ENCODE measurements around the gene SYNDIG1L. TPM values are rescaled to one million over a fixed set of nuclear protein-coding genes. Genes with fewer than 3 reads are reported as not detected.

The SYNDIG1L gene
- total and polyA plus RNA-seq, 2 of the 4 experiments (the other 2 are of a cell fraction), result not detected

- H4K91ac ChIP-seq (ENCODE audit: insufficient read depth, low read depth, low read length), result no peak overlapping the region
- no peaks in the 10 kb centered on the region for H3K79me1 ChIP-seq (ENCODE audit: low read depth in 1 of 2, low read length in 2 of 2)
- no peak overlapping the region for H2BK15ac ChIP-seq (ENCODE audit: low read depth, low read length)
- no peaks in the 10 kb centered on the region for H3K36me3 ChIP-seq (ENCODE audit: control insufficient read depth, insufficient read depth, low read length)
- H3K4ac ChIP-seq (ENCODE audit: low read depth, low read length), result no peak overlapping the region
- CTCF ChIA-PET, result no interaction called here
- 60% methylated on average over 1 of the region's 7 CpGs; no CpG with 5 or more reads in 1 of the 2 experiments for WGBS, 2 experiments (ENCODE audit: extremely low coverage in 2 of 2, insufficient read length in 1 of 2)
- H3K9me3 ChIP-seq (ENCODE audit: control insufficient read depth, insufficient read depth, low read length), result no peaks in the 10 kb centered on the region
- intact Hi-C loops (cut with micrococcal nuclease), result no loop called here
- H3K4me2 ChIP-seq (ENCODE audit: low read depth, low read length), result no peak overlapping the region
- H4K20me1 ChIP-seq (ENCODE audit: insufficient read depth, low read length), result no peaks in the 10 kb centered on the region; the same call in 1 of the 2 replicates
- ATAC-seq (ENCODE audit: low read depth) (no peak), DNase-seq (no peak)
- POLR2A ChIA-PET (ENCODE audit: unreplicated experiment), result interaction anchor here (0.7 kb wide), 1 partner anchor 9 kb away, joined by 13 read pairs; no protein-coding TSS in a partner anchor
- no peak overlapping the region for H3K4me3 ChIP-seq (ENCODE audit: insufficient read depth, low read depth, low read length)
- no peaks in the 10 kb centered on the region for H3K9me1 ChIP-seq (ENCODE audit: insufficient read depth, low read length)
- dilution Hi-C loops (cut with HindIII; ENCODE audit: low sequenced_read_pairs, unreplicated experiment), result no loop called here
- in situ Hi-C loops (cut with MboI; ENCODE audit: low sequenced_read_pairs), result no loop called here
- no peaks in the 10 kb centered on the region for H3K4me1 ChIP-seq (ENCODE audit: control insufficient read depth, insufficient read depth, low read length)
- H3K56ac ChIP-seq (ENCODE audit: extremely low read depth, insufficient read depth, low read length), result no peak overlapping the region
- H4K5ac ChIP-seq (ENCODE audit: low read depth, low read length), result no peak overlapping the region
- no peak overlapping the region for H2AFZ ChIP-seq (replicated peaks; ENCODE audit: low read length, poor library complexity)
- H2AK5ac ChIP-seq (ENCODE audit: low read depth, low read length), result no peak overlapping the region
- H4K8ac ChIP-seq (ENCODE audit: low read depth in 2 of 2, low read length in 2 of 2), result no peak overlapping the region
- no peak overlapping the region for H3K14ac ChIP-seq (replicated peaks; ENCODE audit: low read depth, low read length)
- H2AK9ac ChIP-seq (replicated peaks; ENCODE audit: low read depth, low read length, poor library complexity), result no peak overlapping the region
- H3K18ac ChIP-seq (ENCODE audit: low read depth, low read length), result no peak overlapping the region
- BruUV-seq (replicated peaks), result no TSS peak
- peaks cover 44% of the 10 kb centered on the region for H3K27me3 ChIP-seq (ENCODE audit: control insufficient read depth, insufficient read depth, low read length)
- no peak overlapping the region for H3K27ac ChIP-seq (ENCODE audit: insufficient read depth, low read length)
- no peak overlapping the region for H3K9ac ChIP-seq (ENCODE audit: low read depth, low read length)
- H3K23ac ChIP-seq (ENCODE audit: low read depth, low read length), result no peak overlapping the region
- H2BK20ac ChIP-seq (ENCODE audit: low read depth, low read length), result no peak overlapping the region
- no peak overlapping the region for H2BK5ac ChIP-seq (ENCODE audit: low read depth, low read length, poor library complexity, severe bottlenecking)
- H2BK120ac ChIP-seq (ENCODE audit: low read depth, low read length), result no peak overlapping the region
- TF ChIP-seq, protein P1, sequence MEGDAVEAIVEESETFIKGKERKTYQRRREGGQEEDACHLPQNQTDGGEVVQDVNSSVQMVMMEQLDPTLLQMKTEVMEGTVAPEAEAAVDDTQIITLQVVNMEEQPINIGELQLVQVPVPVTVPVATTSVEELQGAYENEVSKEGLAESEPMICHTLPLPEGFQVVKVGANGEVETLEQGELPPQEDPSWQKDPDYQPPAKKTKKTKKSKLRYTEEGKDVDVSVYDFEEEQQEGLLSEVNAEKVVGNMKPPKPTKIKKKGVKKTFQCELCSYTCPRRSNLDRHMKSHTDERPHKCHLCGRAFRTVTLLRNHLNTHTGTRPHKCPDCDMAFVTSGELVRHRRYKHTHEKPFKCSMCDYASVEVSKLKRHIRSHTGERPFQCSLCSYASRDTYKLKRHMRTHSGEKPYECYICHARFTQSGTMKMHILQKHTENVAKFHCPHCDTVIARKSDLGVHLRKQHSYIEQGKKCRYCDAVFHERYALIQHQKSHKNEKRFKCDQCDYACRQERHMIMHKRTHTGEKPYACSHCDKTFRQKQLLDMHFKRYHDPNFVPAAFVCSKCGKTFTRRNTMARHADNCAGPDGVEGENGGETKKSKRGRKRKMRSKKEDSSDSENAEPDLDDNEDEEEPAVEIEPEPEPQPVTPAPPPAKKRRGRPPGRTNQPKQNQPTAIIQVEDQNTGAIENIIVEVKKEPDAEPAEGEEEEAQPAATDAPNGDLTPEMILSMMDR (conservative IDR thresholded peaks at IDR 0.05; ENCODE audit: low read depth, low read length), result no peak
- TF ChIP-seq FOS (IDR thresholded peaks at IDR 0.05; ENCODE audit: low read depth, low read length), result no peak
- no peak for TF ChIP-seq SMC3 (IDR thresholded peaks at IDR 0.05; ENCODE audit: low read depth, low read length)
- no peak for TF ChIP-seq RAD21 (IDR thresholded peaks at IDR 0.05; ENCODE audit: low read length)
- no peak for TF ChIP-seq BHLHE40 (IDR thresholded peaks at IDR 0.05; ENCODE audit: low read depth, low read length)
- TF ChIP-seq NFE2L2 (IDR thresholded peaks at IDR 0.05; ENCODE audit: low read depth, low read length), result no peak
These were observed 36.0 kb downstream of the SYNDIG1L start for GRCh38 chr14:74389980-74390379.
